HG03025 (cell line): Measurements from ENCODE around the gene HNF1B.

ENCODE experiments used
- ATAC-seq: cut with Tn5 transposase; IDR thresholded peaks from one replicate; pipeline ENCODE4 v1.9.1; 2021; ENCODE audit warnings: mild to moderate bottlenecking, moderate library complexity; ENCODE audit not compliant: unreplicated experiment, low FRiP score

The HNF1B gene

DNA sequence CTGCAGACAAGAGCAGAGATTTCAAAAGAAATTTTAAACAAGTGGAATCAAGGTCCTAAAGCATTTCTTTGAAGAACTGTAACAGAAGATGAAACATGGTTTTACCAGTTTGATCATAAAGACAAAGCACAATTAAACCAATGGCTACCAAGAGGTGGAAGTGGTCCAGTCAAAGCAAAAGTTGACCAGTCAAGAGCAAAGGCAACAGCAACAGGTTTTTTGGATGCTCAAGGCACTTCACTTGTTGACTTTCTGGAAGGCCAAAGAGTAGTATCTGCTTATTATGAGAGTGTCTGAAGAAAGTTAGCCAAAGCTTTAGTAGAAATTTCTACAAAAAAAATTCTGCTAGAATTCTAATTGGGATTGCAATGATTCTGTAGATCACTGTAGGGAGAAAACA is 106.9 kb downstream of the HNF1B start:
- no peak for ATAC-seq
